Measurements from ENCODE around the gene GPATCH3. TPM values are rescaled to one million over a fixed set of nuclear protein-coding genes. Genes with fewer than 3 reads are reported as not detected.

The GPATCH3 gene
- total and polyA plus RNA-seq, 2 donors (not counting 3 experiments of a cell fraction or from before 2014, with no cell fraction given) = 12.1 to 17.7 TPM

GRCh38 chr1:26856181-26856580 lies 44.1 kb downstream of the GPATCH3 start:
- Histone ChIP-seq H4K20me1 (replicated peaks; ENCODE audit: control insufficient read depth, extremely low read depth, insufficient read depth, low read length) (no peaks in the 10 kb centered on the region), H3K4me2 (ENCODE audit: insufficient read depth, low read length) (no peak overlapping the region), H2AFZ (ENCODE audit: low read depth, low read length) (no peak overlapping the region), H3K9me1 (replicated peaks; ENCODE audit: control insufficient read depth, extremely low read depth, insufficient read depth, low read length) (no peaks in the 10 kb centered on the region), H3K27me3 (ENCODE audit: control insufficient read depth in 2 of 2, insufficient read depth in 2 of 2, low read length in 2 of 2) (no peaks in the 10 kb centered on the region), H3K9me3 (replicated peaks; ENCODE audit: control insufficient read depth, insufficient read depth, low read length) (no peaks in the 10 kb centered on the region), H3K36me3 (ENCODE audit: control insufficient read depth in 2 of 2, extremely low read depth in 1 of 2, insufficient read depth in 2 of 2, low read length in 2 of 2) (peaks cover 9 to 20% of the 10 kb centered on the region in 2 experiments), H3K27ac (ENCODE audit: insufficient read depth, low read depth, low read length) (no peak overlapping the region), H3K4me1 (ENCODE audit: control insufficient read depth, extremely low read depth, insufficient read depth, low read length) (no peaks in the 10 kb centered on the region), H3K4me3 (replicated peaks in 1 of 3; ENCODE audit: insufficient read depth in 1 of 3, low read depth in 1 of 3, low read length in 3 of 3) (no peak overlapping the region), H3K9ac (replicated peaks; ENCODE audit: extremely low read depth, insufficient read depth, low read length) (no peak overlapping the region), H3K79me2 (ENCODE audit: control insufficient read depth, insufficient read depth, low read length) (no peaks in the 10 kb centered on the region)
- DNase-seq (ENCODE audit: low read depth, low spot score) = no peak
- no peak for FAIRE-seq
- dilution Hi-C loops (cut with MboI; ENCODE audit: extremely low pct_ligation_motif_present, low sequenced_read_pairs) = no loop called here
- intact Hi-C loops (cut with micrococcal nuclease) = no loop called here
- no TSS peak for BruUV-seq (replicated peaks)
- TF ChIP-seq GATA2 (IDR thresholded peaks at IDR 0.05; ENCODE audit: insufficient read depth, insufficient read length, low read depth, low read length) (no peak), POLR2A (IDR thresholded peaks at IDR 0.05; ENCODE audit: low read depth, low read length) (no peak), POLR2AphosphoS5 (IDR thresholded peaks at IDR 0.05; ENCODE audit: insufficient read depth, low read depth, low read length) (no peak), CTCF (IDR thresholded peaks at IDR 0.05; ENCODE audit: extremely low read depth in 1 of 2, insufficient read depth in 1 of 2, low read depth in 1 of 2, low read length in 2 of 2) (no peak), MAX (IDR thresholded peaks at IDR 0.05; ENCODE audit: insufficient read depth, insufficient read length) (no peak), EZH2 (IDR thresholded peaks at IDR 0.05; ENCODE audit: borderline replicate concordance, low read depth, low read length, severe bottlenecking) (no peak), JUN (IDR thresholded peaks at IDR 0.05; ENCODE audit: borderline replicate concordance, insufficient read depth, insufficient read length, low read depth) (no peak), FOS (IDR thresholded peaks at IDR 0.05; ENCODE audit: borderline replicate concordance, insufficient read depth, low read length) (no peak), MYC (IDR thresholded peaks at IDR 0.05; ENCODE audit: low read depth, low read length) (no peak)
- ChIA-PET POLR2A (no interaction called here), CTCF (interaction anchor here (0.6 to 1.9 kb wide), 5 partner anchors 9 to 121 kb away, joined by 3 to 7 read pairs (median 3); partner anchors contain the start of gene ZDHHC18)

Data from endothelial cell of umbilical vein (primary cell).